OCI-LY1 (cell line): ENCODE measurements around the gene COA8.
A peak's percentile ranks its signal among the peaks of the same experiment; 100 is the strongest.

Experiments
- H2AFZ ChIP-seq: fragments of 200-600 bp; sonication (generic), shearing (Covaris generic); 2 replicates; pipeline ENCODE4 v1.6.0; 2014; ENCODE audit warnings: antibody characterized with exemption, mild to moderate bottlenecking, low read length
- H3F3A ChIP-seq: fragments of 200-600 bp; sonication (generic), shearing (Covaris generic); 2 replicates; pipeline ENCODE4 v1.6.0; 2014; ENCODE audit warnings: mild to moderate bottlenecking, antibody characterized with exemption, low read length, moderate library complexity; ENCODE audit not compliant: insufficient read depth
- H3K27ac ChIP-seq: fragments of 200-600 bp; sonication (generic); 2 replicates; pipeline ENCODE4 v1.5.1; 2014; ENCODE audit warnings: low read length, mixed run types, mild to moderate bottlenecking, low read depth; ENCODE audit not compliant: poor library complexity, severe bottlenecking
- H3K27me3 ChIP-seq: fragments of 200-600 bp; sonication (generic); 2 replicates; pipeline ENCODE4 v1.6.0; 2014; ENCODE audit warnings: antibody characterized with exemption, mild to moderate bottlenecking, low read length, moderate library complexity; ENCODE audit not compliant: insufficient read depth
- H3K36me3 ChIP-seq: fragments of 200-600 bp; sonication (generic); 2 replicates; pipeline ENCODE4 v1.6.1; 2014; ENCODE audit warnings: mild to moderate bottlenecking, antibody characterized with exemption, low read length, moderate library complexity, mixed read lengths; ENCODE audit not compliant: insufficient read depth
- H3K4me1 ChIP-seq: fragments of 200-600 bp; sonication (generic); 2 replicates; pipeline ENCODE4 v1.5.1; 2014; ENCODE audit warnings: mild to moderate bottlenecking, low read length, moderate library complexity; ENCODE audit not compliant: insufficient read depth, severe bottlenecking
- H3K4me2 ChIP-seq: fragments of 200-600 bp; sonication (generic), shearing (Covaris generic); 2 replicates; pipeline ENCODE4 v1.6.1; 2014; ENCODE audit warnings: low read length
- H3K4me3 ChIP-seq: fragments of 200-600 bp; sonication (generic); 2 replicates; pipeline ENCODE4 v1.5.1; 2014; ENCODE audit warnings: low read length, low read depth, mild to moderate bottlenecking, mixed read lengths; ENCODE audit not compliant: poor library complexity, severe bottlenecking
- H3K79me2 ChIP-seq: fragments of 200-600 bp; shearing (Covaris generic); 2 replicates; pipeline ENCODE4 v1.6.1; 2016; ENCODE audit warnings: mixed run types, low read length, mixed read lengths; ENCODE audit not compliant: insufficient read depth
- H3K9ac ChIP-seq: fragments of 200-600 bp; sonication (generic), shearing (Covaris generic); 2 replicates; pipeline ENCODE4 v1.6.1; 2014; ENCODE audit warnings: mild to moderate bottlenecking, low read length, mixed read lengths
- H3K9me2 ChIP-seq: fragments of 200-600 bp; sonication (generic), shearing (Covaris generic); 2 replicates; pipeline ENCODE4 v1.6.1; 2014; ENCODE audit warnings: low read depth, mild to moderate bottlenecking, low read length, mixed read lengths
- H3K9me3 ChIP-seq: fragments of 200-600 bp; shearing (Covaris generic); 2 replicates; pipeline ENCODE4 v1.6.1; 2014; ENCODE audit warnings: low read length, mixed read lengths
- H4K20me1 ChIP-seq: fragments of 200-600 bp; sonication (generic), shearing (Covaris generic); 2 replicates; pipeline ENCODE4 v1.6.0; 2016; ENCODE audit warnings: mild to moderate bottlenecking, low read length; ENCODE audit not compliant: insufficient read depth
- EZH2 ChIP-seq: fragments of 200-600 bp; sonication (generic), shearing (Covaris generic); IDR thresholded peaks from 2 replicates; pipeline ENCODE4 v1.8.0; 2017; ENCODE audit warnings: borderline replicate concordance, mixed run types, mild to moderate bottlenecking, antibody characterized with exemption, low read length, moderate library complexity, mixed read lengths
- TF ChIP-seq, protein P1 (sequence below): fragments of 200-600 bp; sonication (generic), shearing (Covaris generic); IDR thresholded peaks from 2 replicates; pipeline ENCODE4 v1.5.1; 2017; ENCODE audit warnings: mild to moderate bottlenecking, antibody characterized with exemption, low read length, moderate library complexity, mixed read lengths

The COA8 gene

DNA sequence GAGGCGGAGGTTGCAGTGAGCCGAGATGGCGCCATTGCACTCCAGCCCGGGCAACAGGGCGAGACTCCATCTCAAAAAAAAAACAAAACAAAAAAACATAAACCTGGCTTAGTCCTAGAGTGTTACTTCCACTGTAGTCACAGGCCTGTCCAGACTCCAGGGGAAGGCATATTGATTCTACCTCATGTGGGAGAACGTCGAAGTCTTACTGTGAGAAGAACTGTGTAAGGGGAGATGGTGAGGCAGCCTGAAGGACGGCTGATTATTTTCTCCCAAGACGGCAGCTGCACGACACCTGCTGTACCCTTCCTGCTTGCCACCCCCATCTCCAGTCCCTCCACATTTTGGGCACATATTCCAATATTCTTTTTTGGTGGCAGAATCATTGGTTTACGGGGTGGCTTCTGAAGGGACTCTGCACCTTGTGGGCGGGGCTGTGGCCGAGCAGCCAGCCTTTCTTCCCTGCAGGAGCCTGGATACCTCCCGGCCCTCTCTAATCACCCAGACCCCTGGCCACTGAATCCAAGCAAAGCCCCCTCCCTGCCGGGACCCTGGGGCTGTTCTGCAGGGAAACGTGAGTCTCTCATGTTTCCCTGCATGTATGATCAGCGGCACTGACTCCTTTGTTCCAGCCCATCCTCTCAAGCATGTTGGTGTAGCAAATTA lies 54.0 kb downstream of the COA8 start:
- Histone ChIP-seq H3F3A (no peaks in the 10 kb centered on the region), H3K27me3 (peaks cover 7% of the 10 kb centered on the region; the same call in 1 of the 2 replicates), H3K79me2 (no peaks in the 10 kb centered on the region), H3K9me3 (no peaks in the 10 kb centered on the region), H3K9ac (no peak overlapping the region), H3K27ac (no peak overlapping the region), H3K4me1 (peaks cover under 1% of the 10 kb centered on the region), H3K36me3 (no peaks in the 10 kb centered on the region), H3K9me2 (no peaks in the 10 kb centered on the region), H3K4me2 (no peak overlapping the region), H4K20me1 (no peaks in the 10 kb centered on the region), H2AFZ (no peak overlapping the region), H3K4me3 (no peak overlapping the region)
- no peak for TF ChIP-seq EZH2
- TF ChIP-seq, protein P1, sequence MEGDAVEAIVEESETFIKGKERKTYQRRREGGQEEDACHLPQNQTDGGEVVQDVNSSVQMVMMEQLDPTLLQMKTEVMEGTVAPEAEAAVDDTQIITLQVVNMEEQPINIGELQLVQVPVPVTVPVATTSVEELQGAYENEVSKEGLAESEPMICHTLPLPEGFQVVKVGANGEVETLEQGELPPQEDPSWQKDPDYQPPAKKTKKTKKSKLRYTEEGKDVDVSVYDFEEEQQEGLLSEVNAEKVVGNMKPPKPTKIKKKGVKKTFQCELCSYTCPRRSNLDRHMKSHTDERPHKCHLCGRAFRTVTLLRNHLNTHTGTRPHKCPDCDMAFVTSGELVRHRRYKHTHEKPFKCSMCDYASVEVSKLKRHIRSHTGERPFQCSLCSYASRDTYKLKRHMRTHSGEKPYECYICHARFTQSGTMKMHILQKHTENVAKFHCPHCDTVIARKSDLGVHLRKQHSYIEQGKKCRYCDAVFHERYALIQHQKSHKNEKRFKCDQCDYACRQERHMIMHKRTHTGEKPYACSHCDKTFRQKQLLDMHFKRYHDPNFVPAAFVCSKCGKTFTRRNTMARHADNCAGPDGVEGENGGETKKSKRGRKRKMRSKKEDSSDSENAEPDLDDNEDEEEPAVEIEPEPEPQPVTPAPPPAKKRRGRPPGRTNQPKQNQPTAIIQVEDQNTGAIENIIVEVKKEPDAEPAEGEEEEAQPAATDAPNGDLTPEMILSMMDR, result no peak

- no peak for TF ChIP-seq EZH2
- TF ChIP-seq, protein P1, result no peak
- Histone ChIP-seq H3K9ac (no peak overlapping the region), H3K27me3 (peaks cover 7% of the 10 kb centered on the region; the same call in 1 of the 2 replicates), H3F3A (no peaks in the 10 kb centered on the region), H3K9me3 (no peaks in the 10 kb centered on the region), H3K27ac (no peak overlapping the region), H3K4me3 (no peak overlapping the region), H3K4me1 (peaks cover 18% of the 10 kb centered on the region), H2AFZ (no peak overlapping the region), H3K79me2 (no peaks in the 10 kb centered on the region), H3K36me3 (no peaks in the 10 kb centered on the region), H3K9me2 (no peaks in the 10 kb centered on the region), H4K20me1 (no peaks in the 10 kb centered on the region), H3K4me2 (no peak overlapping the region)
These were observed 56.3 kb downstream of the COA8 start for GRCh38 chr14:103619057-103619456.

- H3K36me3 ChIP-seq, result no peaks in the 10 kb centered on the region
- peak overlapping the region; percentile 38 for H3K4me2 ChIP-seq
- H3K79me2 ChIP-seq, result no peaks in the 10 kb centered on the region
- H3K9me2 ChIP-seq, result no peaks in the 10 kb centered on the region
- H4K20me1 ChIP-seq, result no peaks in the 10 kb centered on the region
- peak overlapping the region; percentile 32 for H3K4me3 ChIP-seq
- H3K9ac ChIP-seq, result no peak overlapping the region; the same call in 1 of the 2 replicates
- H3K9me3 ChIP-seq, result no peaks in the 10 kb centered on the region
- no peak overlapping the region for H3K27ac ChIP-seq
- H2AFZ ChIP-seq, result peak overlapping the region; percentile 65; the same call in 1 of the 2 replicates
- peaks cover 42% of the 10 kb centered on the region for H3K4me1 ChIP-seq
- TF ChIP-seq, protein P1, result no peak
- no peak for TF ChIP-seq EZH2
- H3K27me3 ChIP-seq, result peaks cover 6% of the 10 kb centered on the region; the same call in 1 of the 2 replicates
- no peaks in the 10 kb centered on the region for H3F3A ChIP-seq
These were observed 59.1 kb downstream of the COA8 start for GRCh38 chr14:103621860-103622259.
